Omental fat pad (tissue), 4 donors: ENCODE results near the gene BBX. TPM values are rescaled to one million over a fixed set of nuclear protein-coding genes. Genes with fewer than 3 reads are reported as not detected.

Experiments used
- ATAC-seq: fragments of 150-250 bp; one replicate; pipeline ENCODE4 v1.9.1; 2016; ENCODE audit warnings: mild to moderate bottlenecking, moderate library complexity; ENCODE audit not compliant: low FRiP score
- DNase-seq: peaks from one replicate; pipeline ENCODE4 v3.0.0-alpha.2; 2019; ENCODE audit warnings: low spot score
- total RNA-seq, 4 donors: library from RNA; depleted of rRNA; stranded (reverse); fragments of >200 nt; gene quantifications; one replicate each; pipeline ENCODE4 v1.1.0, GENCODE V29; 2016
- TF ChIP-seq, protein P1 (sequence below), 3 donors: fragments of 450-650 bp; IDR thresholded peaks; one replicate each; pipeline ENCODE4 v1.5.1; 2016 to 2017; ENCODE audit warnings: antibody characterized with exemption in 3 of 3, mild to moderate bottlenecking in 3 of 3, moderate library complexity in 2 of 3

The BBX gene
- total RNA-seq, 4 donors from 2014 or later, result 32.8 to 70.5 (median 40.7) TPM

- ATAC-seq (no peak), DNase-seq (no peak)
- TF ChIP-seq, protein P1, sequence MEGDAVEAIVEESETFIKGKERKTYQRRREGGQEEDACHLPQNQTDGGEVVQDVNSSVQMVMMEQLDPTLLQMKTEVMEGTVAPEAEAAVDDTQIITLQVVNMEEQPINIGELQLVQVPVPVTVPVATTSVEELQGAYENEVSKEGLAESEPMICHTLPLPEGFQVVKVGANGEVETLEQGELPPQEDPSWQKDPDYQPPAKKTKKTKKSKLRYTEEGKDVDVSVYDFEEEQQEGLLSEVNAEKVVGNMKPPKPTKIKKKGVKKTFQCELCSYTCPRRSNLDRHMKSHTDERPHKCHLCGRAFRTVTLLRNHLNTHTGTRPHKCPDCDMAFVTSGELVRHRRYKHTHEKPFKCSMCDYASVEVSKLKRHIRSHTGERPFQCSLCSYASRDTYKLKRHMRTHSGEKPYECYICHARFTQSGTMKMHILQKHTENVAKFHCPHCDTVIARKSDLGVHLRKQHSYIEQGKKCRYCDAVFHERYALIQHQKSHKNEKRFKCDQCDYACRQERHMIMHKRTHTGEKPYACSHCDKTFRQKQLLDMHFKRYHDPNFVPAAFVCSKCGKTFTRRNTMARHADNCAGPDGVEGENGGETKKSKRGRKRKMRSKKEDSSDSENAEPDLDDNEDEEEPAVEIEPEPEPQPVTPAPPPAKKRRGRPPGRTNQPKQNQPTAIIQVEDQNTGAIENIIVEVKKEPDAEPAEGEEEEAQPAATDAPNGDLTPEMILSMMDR (IDR thresholded peaks at IDR 0.05), result no peak
These were observed 56.6 kb downstream of the BBX start for GRCh38 chr3:107579371-107579770.

- ATAC-seq, result no peak
- TF ChIP-seq, protein P1 (IDR thresholded peaks at IDR 0.05), result no peak
- no peak for DNase-seq
These were observed 58.5 kb downstream of the BBX start for GRCh38 chr3:107581230-107581629.

DNA sequence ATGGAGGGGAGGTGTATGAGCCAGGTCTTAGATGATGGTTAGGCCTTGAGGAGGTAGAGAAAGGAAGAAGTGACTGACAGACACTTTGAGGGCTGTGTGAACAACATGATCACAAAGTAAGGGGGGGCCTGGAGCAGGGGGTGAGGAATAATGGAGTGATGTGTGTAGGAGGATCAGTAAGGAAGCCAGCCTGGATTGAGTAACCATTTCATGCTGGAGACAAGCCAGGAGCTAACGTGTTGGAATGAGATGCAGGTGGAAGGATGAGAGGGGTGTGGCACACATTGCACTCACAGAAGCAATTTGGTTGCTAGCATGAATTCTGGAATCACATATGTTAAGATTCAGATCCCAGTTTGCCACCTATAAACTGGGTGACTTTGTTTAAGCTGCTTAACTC is 65.5 kb downstream of the BBX start:
- DNase-seq, result peak; percentile 30
- TF ChIP-seq, protein P1 (IDR thresholded peaks at IDR 0.05), result no peak
- peak; percentile 77 for ATAC-seq

GRCh38 chr3:107589454-107589853 is 66.7 kb downstream of the BBX start:
- no peak for ATAC-seq
- TF ChIP-seq, protein P1 (IDR thresholded peaks at IDR 0.05), result no peak
- no peak for DNase-seq

DNA sequence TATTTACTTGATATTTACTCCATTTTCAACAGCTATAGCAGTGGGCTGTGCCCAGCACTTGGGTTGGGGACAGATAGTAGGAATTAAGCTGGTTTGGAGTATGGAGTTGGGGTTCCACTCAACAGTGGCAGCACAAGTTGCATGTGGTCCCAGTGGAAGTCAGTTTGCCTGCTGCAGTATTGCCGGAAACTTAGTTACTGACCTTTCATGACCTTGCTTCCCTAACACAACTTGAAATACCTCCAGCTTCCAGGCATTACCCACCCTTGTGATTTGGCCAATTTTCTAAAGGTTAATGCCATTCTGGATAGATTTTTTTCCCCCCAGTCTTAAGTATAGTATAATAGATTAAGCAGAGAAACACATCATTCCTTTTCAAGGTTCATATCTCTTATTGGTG is 68.0 kb downstream of the BBX start:
- TF ChIP-seq, protein P1 (IDR thresholded peaks at IDR 0.05), result no peak
- DNase-seq (no peak), ATAC-seq (no peak)

DNA sequence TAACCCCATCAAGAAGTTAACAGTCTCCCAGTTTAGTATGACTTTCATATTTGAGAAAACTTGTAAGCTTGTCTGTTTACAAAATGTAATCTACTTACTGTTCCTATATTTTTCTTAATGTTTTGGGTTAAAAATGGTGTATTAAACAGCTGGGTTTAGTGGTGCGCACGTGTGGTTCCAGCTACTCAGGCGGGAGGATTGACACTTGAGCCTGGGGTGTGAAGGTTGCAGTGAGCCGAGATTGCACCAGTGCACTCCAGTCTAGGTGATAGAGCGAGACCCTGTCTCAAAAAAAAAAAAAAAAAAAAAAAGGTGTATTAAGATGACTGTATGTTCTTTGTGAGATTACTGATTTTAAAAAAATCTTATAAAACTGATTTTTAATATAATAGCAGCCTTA is 69.3 kb downstream of the BBX start:
- no peak for ATAC-seq
- no peak for DNase-seq
- TF ChIP-seq, protein P1 (IDR thresholded peaks at IDR 0.05), result no peak

GRCh38 chr3:107594870-107595269 is 72.1 kb downstream of the BBX start:
- TF ChIP-seq, protein P1 (IDR thresholded peaks at IDR 0.05), result no peak
- ATAC-seq (no peak), DNase-seq (no peak)
